Fibroblast of lung (primary cell): ENCODE measurements around the gene PPIL4. TPM values are rescaled to one million over a fixed set of nuclear protein-coding genes. Genes with fewer than 3 reads are reported as not detected.
A peak's percentile ranks its signal among the peaks of the same experiment; 100 is the strongest.

ENCODE experiments used
- DNase-seq, 2 donors: peaks; one replicate each; pipeline versions ENCODE4 v3.0.0 to v3.0.0-alpha.2; 2010; ENCODE audit warnings: low read depth in 2 of 2
- H2AFZ ChIP-seq: 2 replicates; pipeline ENCODE4 v1.5.1; 2012; ENCODE audit warnings: low read length, control low read depth, inconsistent platforms
- H3K27ac ChIP-seq: 2 replicates; pipeline ENCODE4 v1.5.1; 2011; ENCODE audit warnings: low read length, control low read depth; ENCODE audit not compliant: insufficient read depth
- H3K27me3 ChIP-seq: 2 replicates; pipeline ENCODE4 v1.5.1; 2011; ENCODE audit warnings: mild to moderate bottlenecking, low read length; ENCODE audit not compliant: control insufficient read depth, insufficient read depth
- H3K36me3 ChIP-seq: 2 replicates; pipeline ENCODE4 v1.5.1; 2011; ENCODE audit warnings: low read length; ENCODE audit not compliant: control insufficient read depth, insufficient read depth
- H3K4me1 ChIP-seq: 2 replicates; pipeline ENCODE4 v1.5.1; 2011; ENCODE audit warnings: low read length; ENCODE audit not compliant: control insufficient read depth, insufficient read depth; ENCODE audit errors: extremely low read depth
- H3K4me2 ChIP-seq: 2 replicates; pipeline ENCODE4 v1.5.1; 2011; ENCODE audit warnings: low read length, control low read depth; ENCODE audit not compliant: insufficient read depth; ENCODE audit errors: extremely low read depth
- H3K4me3 ChIP-seq, 4 experiments: fragments of 200-600 bp in 1 of 4; sonication (generic) in 1 of 4; replicated peaks in 1 of 4; 2 replicates each; pipeline ENCODE4 v1.5.1; 2011 to 2016; ENCODE audit warnings: low read length in 4 of 4, low read depth in 3 of 4, mild to moderate bottlenecking in 3 of 4, control low read depth in 2 of 4, inconsistent platforms in 1 of 4, mixed read lengths in 1 of 4; ENCODE audit not compliant: insufficient read depth in 1 of 4; ENCODE audit errors: control extremely low read depth in 1 of 4
- H3K79me2 ChIP-seq: 2 replicates; pipeline ENCODE4 v1.5.1; 2012; ENCODE audit warnings: mild to moderate bottlenecking, low read length, inconsistent platforms; ENCODE audit not compliant: control insufficient read depth, insufficient read depth
- H3K9ac ChIP-seq: 2 replicates; pipeline ENCODE4 v1.5.1; 2011; ENCODE audit warnings: mild to moderate bottlenecking, low read length, control low read depth; ENCODE audit not compliant: insufficient read depth
- H3K9me3 ChIP-seq: 2 replicates; pipeline ENCODE4 v1.5.1; 2012; ENCODE audit warnings: low read depth, low read length; ENCODE audit not compliant: control insufficient read depth, insufficient read depth
- H4K20me1 ChIP-seq: 2 replicates; pipeline ENCODE4 v1.5.1; 2011; ENCODE audit warnings: low read length; ENCODE audit not compliant: control insufficient read depth, insufficient read depth; ENCODE audit errors: extremely low read depth
- CTCF ChIP-seq, 2 donors: IDR thresholded peaks in 1 of 2; conservative IDR thresholded peaks in 1 of 2; 1 replicate in 1 of 2; 2 replicates in 1 of 2; pipeline ENCODE4 v1.5.1; 2011 to 2012; ENCODE audit warnings: low read length in 2 of 2, control low read depth in 1 of 2, inconsistent platforms in 1 of 2, low read depth in 1 of 2, mild to moderate bottlenecking in 1 of 2
- EZH2 ChIP-seq: IDR thresholded peaks from 2 replicates; pipeline ENCODE4 v1.5.1; 2012; ENCODE audit warnings: low read length, control low read depth, mild to moderate bottlenecking; ENCODE audit errors: missing control alignments
- polyA plus RNA-seq, 2 donors: library from polyadenylated mRNA; depleted of rRNA in 1 of 2; stranded (reverse) in 1 of 2; unstranded in 1 of 2; fragments of >200 nt; gene quantifications; 2 replicates each; pipeline ENCODE4 v1.2.1, GENCODE V29; 2011 to 2012; ENCODE audit warnings: missing spikeins in 1 of 2
- total RNA-seq: library from RNA; depleted of rRNA; stranded (reverse); fragments of >200 nt; gene quantifications from 2 replicates; pipeline ENCODE4 v1.2.1, GENCODE V29; 2014

Gene PPIL4
- total and polyA plus RNA-seq, 2 donors (not counting 1 experiment from before 2014, with no cell fraction given), result 15.9 to 37.5 TPM

- Histone ChIP-seq H3K9me3 (no peaks in the 10 kb centered on the region), H3K9ac (no peak overlapping the region), H3K4me3 (no peak overlapping the region), H2AFZ (no peak overlapping the region), H3K27ac (no peak overlapping the region), H3K79me2 (peaks cover 18% of the 10 kb centered on the region), H4K20me1 (no peaks in the 10 kb centered on the region), H3K27me3 (no peaks in the 10 kb centered on the region), H3K4me1 (peaks cover 8% of the 10 kb centered on the region), H3K36me3 (no peaks in the 10 kb centered on the region), H3K4me2 (no peak overlapping the region)
- no peak for DNase-seq
- no peak for TF ChIP-seq CTCF (conservative IDR thresholded peaks at IDR 0.05 in 1 of 2, IDR thresholded peaks at IDR 0.05 in 1 of 2; ENCODE audit: low read depth in 1 of 2, low read length in 2 of 2)
- no peak for TF ChIP-seq EZH2
Observed at GRCh38 chr6:149567945-149568585, 22.2 kb upstream of the PPIL4 start.

DNA sequence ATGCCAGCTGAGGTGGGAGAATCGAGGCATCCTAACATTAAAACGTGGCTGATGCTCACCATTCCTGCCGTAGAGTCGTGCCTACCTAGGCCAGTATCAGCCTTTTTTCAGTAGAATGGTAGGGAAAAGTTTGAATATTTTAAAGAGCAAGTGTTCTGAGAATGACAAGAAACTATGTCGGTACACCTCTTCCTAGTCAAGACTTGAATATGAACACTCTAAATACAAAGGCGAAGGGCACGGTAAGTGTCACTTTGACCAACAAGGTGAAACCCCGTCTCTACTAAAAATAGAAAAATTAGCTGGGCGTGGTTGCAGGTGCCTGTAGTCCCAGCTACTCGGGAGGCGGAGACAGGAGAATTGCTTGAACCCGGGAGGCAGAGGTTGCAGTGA is 21.3 kb upstream of the PPIL4 start:
- Histone ChIP-seq H3K9ac (peak overlapping the region; percentile 92), H3K4me1 (peaks cover 10% of the 10 kb centered on the region), H3K27ac (peak overlapping the region; percentile 86), H3K4me2 (peak overlapping the region; percentile 72), H3K4me3 (peak overlapping the region; percentile 77 to 99 (median 92)), H4K20me1 (no peaks in the 10 kb centered on the region), H3K79me2 (peaks cover 18% of the 10 kb centered on the region), H3K36me3 (no peaks in the 10 kb centered on the region), H2AFZ (peak overlapping the region; percentile 92), H3K27me3 (no peaks in the 10 kb centered on the region), H3K9me3 (no peaks in the 10 kb centered on the region)
- no peak for TF ChIP-seq EZH2
- no peak for TF ChIP-seq CTCF (conservative IDR thresholded peaks at IDR 0.05 in 1 of 2, IDR thresholded peaks at IDR 0.05 in 1 of 2; ENCODE audit: low read depth in 1 of 2, low read length in 2 of 2)
- no peak for DNase-seq

- Histone ChIP-seq H3K4me3 (peak overlapping the region; percentile 77 to 99 (median 92)), H2AFZ (peak overlapping the region; percentile 92), H3K79me2 (peaks cover 18% of the 10 kb centered on the region), H3K9me3 (no peaks in the 10 kb centered on the region), H3K4me2 (peak overlapping the region; percentile 72), H3K27me3 (no peaks in the 10 kb centered on the region), H3K27ac (peak overlapping the region; percentile 86), H3K4me1 (peaks cover 10% of the 10 kb centered on the region), H3K9ac (peak overlapping the region; percentile 92), H4K20me1 (no peaks in the 10 kb centered on the region), H3K36me3 (no peaks in the 10 kb centered on the region)
- TF ChIP-seq EZH2 (no peak), CTCF (conservative IDR thresholded peaks at IDR 0.05 in 1 of 2, IDR thresholded peaks at IDR 0.05 in 1 of 2; ENCODE audit: low read depth in 1 of 2, low read length in 2 of 2) (no peak)
- peak; percentile 30 to 36 for DNase-seq
Observed at GRCh38 chr6:149566410-149567193, 20.8 kb upstream of the PPIL4 start.
